DMS53 treated with DMSO at 0.1 percent for 48 hours (cell line): ENCODE data around the gene CHST15.
"Not testable (repeated sequence)": the region's sequence is repeated elsewhere in the genome, so short reads cannot be mapped to it uniquely, and the experiment has no call there.

Experiments
- DNase-seq: peaks from one replicate; lab custom pipeline; 2025; ENCODE audit not compliant: unreplicated experiment; lab: John Stamatoyannopoulos, UW

Gene CHST15

DNA sequence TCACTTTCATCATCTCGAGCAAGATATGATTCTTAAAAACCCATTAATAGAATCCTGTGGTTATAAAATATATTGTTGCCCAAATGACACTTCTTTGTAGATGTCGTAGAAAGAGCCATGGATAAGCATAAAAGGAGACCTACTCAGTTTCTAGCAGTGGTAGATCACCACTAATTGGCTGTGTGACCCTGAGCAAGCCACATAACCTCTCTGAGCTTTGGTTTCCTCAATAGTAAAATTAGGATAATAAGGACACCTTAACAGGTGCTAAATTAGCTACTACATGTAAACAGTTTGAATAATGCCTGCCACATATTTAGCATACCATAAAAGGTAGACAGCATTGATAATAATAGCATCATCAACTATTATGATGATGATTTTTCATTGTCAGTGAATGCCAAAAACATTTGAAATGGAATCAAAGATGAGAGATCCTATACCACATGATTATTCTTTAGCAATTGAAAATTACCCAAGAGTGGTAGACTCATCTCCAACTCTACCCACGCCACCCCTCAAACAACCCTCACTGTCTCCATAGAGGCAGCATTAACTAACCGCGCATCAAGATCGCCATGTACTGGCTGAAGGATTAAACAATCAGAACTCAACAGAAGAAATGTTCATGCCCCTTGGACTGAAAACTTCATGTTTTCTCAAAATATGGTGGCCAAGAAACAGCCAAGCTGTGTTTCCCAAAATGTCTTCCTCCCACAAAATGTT lies 45.8 kb downstream of the CHST15 start:
- DNase-seq, result no peak

DNA sequence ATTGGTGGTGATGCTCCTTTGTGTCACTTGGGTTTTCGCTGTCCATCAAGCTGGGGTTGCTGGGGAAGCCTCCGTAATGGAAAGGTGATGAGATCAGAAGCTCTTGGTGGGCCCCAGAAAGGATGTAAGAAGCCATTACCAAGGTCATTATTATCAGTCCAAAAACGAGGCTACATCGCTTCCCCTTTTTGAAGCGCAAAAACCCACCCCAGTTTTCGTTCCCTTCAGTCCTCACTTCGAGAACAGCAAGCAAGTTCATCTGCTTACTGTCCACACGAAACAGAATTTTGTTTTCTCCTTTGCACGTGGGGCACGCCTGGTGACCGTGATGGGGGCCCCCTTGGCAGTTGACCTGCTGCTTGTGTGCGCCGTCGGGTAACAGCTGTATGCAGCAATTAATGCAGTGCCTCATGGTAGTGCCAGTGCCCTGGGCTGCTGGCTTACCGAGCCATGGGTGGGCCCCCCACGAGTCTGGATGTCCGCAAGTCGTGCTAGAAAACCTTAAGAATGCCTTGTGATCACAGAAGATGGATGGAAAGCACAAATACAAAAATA lies 47.5 kb downstream of the CHST15 start:
- DNase-seq, result no peak

DNA sequence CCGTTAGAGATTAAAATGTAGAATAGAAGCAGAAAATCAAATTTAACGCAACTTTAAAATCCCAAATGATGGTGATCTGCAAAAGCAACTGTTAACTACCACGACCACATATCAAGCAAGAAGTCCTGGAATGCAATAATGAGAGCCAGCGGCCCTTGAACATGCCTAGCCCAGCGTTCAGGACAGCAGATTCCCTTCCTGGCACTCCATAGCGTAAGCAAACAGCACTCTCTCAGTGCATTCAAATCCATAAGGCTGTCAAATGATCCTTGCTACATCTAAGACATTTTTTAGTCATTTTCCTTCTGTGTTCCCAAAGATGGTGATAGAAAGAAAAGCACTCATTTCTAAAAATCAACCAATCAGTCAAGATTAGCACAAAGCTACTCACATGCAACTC lies 48.1 kb downstream of the CHST15 start:
- DNase-seq, result no peak

DNA sequence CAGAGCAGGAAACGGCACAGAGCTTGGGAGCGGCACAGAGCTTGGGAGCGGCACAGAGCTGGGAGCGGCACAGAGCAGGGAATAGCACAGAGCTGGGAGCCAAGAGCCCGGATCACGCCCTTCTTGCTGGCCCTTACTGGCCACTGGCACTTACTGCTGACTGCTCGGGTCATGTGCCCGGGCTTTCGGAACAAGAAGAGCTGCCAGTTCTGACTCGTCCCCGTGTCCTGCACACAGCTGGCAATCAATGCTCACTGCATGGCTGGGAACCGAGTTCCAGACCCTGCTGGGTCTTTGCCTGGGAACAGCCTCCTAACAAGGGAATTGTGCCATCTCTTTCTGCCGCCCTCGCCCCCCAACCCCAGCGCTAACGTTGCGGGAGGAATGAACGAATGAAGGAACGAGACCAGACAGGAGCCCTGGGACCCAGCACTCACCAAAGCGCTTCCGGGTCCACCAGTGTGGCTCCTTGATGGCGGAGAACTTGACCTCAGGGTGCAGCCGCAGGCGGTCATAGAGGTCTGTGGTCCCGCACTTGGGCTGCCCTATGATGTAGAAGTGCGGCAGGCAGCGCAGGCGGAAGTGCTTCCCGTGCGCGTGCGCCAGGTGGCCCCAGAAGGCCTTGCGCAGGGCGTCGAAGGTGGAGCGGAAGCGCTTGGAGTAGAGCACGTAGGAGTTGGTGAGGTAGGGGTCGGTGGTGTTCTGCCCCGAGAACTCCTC lies 49.1 kb downstream of the CHST15 start:
- DNase-seq, result no peak

DNA sequence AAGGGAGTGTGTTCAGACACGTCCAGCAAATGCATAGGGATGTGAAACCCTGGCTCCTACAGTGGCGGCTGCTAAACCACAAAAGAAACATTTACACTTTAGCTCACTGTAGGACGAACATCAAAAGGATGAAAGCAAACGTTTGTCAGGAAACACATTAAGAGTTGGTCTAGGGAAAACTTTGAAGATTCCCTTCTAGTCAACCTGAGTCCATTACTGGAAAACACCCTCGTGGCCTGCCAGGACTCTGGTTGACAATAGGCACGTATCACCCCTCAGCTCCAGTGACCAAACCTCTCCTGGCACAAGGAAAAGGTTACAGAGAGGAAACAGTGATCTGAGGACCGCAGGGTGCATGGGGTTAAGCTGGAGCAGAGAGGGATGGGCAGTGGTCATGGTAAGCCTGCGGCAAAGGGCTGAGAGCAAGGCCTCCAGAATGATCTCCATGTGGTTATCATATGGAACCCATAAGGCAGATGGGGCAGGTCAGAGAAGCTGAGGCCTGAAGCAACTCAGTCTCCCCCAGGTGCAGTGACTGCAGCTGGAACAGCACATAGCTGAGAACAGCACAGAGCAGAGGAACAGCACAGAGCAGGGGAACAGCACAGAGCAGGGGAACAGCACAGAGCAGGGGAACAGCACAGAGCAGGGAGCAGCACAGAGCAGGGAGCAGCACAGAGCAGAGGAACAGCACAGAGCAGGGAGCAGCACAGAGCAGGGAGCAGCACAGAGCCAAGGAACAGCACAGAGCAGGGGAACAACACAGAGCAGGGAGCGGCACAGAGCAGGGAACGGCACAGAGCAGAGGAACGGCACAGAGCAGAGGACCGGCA lies 49.9 kb downstream of the CHST15 start:
- DNase-seq, result no peak

DNA sequence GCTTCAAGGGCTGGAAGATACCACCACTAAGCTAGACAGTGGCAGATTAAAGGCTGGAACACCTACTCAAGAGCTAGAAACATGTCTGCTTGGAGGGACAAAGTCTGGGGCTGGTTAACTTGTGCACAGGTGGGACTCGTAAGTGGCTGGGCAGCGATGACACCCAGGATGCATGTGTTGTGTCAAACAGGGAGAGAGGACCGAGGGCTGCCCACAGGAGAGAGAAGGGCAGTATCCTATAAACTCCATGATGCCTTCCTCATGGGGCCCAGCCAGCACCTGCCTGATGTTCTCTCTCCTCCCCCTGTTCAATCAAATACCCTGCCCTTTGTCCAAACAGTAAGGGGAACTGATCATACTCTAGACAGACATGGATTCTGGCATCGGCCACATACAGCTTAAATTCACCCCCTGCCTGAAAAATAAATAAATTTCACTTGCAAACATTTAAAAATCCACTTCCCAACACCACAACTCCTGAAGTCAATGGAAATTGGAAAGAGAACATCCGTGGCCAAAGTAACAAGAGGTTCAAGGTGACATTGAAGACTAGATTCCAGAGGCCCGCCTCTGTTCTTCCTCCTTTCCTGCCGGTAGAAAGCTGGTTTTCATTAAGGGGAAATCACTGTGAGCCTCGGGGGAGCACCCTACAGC lies 50.6 kb downstream of the CHST15 start:
- no peak for DNase-seq

DNA sequence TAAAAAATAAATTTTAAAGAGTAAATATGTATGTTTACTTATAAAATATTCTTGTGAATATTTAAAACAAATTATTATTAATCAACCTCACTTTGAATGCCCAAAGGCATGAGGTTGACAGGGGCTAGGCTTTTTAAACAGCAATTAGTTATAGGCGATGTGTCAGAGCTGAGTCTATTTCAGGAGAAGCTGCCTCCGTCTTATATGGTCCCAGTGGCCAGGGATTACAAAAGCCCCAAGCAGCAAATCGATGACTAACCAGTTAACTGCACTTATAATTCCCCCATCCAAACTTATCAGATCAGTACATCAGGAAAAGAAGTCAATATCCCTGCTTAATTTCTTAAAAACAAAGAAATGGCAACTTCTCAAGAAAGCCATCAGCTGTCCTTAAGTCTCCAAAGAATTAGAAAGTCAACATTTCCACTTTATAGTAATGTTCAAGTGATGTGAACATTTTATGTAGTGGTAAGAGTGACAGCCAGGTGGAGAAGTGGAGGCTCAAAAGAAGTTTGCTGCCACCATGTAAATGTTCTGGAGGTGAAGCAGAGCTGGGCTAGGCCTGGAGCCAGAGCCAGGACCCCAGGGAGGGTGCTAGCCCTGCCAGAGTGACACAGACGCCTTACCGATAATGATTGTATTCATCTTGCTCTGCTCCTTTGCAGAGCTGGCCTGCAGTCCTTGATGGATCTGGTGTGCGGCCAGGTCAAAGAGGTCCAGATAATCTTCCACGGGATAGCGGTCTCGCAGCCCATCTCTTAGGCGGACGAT lies 51.5 kb downstream of the CHST15 start:
- DNase-seq, result no peak

DNA sequence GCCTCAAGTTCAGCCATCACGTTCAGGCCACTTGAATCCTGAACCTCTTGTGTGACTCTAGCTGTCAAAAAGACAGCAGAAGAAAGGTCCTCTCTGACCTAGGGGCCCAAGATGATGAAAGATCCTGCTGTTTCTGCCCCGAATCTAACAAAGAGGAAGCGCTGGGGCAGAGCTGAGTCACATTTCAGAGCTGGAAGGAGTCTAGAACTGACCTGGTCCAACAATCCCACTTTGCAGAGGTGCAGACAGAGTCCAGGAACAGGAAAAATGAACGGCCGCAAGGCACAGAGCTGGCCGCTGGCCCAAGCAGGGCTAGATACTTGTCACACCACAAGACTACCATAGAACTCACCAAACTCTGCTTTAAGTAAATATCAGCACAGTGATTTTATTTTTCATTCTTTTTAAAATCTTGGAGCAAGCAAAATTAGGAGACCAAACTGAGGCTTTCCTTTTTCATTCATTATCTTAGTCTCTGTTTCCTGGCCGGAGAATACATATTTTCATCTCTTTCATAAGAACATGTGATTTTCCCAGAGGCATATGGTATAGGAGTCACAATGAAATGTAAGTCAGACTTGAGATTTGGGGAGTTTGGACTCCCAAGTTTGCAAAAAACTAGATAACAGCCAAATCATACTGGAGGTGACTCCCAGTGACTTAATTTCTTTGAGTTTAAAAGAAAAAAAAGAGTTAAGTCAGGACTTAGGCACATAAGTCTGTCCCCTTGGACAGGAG lies 52.8 kb downstream of the CHST15 start:
- DNase-seq, result no peak

DNA sequence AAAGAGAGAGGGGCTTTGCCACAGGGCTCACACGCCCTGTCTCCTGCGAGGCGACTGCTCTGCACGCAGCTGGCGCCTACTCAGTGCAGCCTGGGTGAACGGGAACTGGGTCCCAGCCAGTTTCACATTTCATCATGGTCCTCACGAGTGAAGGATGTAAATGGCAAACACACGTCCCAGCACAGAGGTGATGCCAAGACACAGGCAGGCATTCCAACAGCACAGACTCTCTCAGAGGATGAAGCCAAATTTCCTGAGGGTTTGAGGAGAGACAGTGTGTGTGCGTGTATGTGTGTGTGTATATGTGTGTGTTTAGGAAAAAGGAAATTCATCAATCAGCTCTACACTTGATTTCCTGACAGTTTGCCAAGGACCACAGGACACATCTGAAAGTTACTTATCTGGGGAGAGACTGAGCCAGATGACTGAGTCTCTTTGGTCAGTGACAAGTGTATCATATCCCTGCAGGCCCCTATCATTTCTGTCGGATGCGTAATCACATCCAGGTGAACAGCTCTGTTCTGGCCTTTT lies 53.9 kb downstream of the CHST15 start:
- DNase-seq, result no peak

- DNase-seq, result no peak
Observed at GRCh38 chr10:124037784-124038183, 55.6 kb downstream of the CHST15 start.

GRCh38 chr10:124037286-124037685 lies 56.1 kb downstream of the CHST15 start:
- DNase-seq, result no peak

DNA sequence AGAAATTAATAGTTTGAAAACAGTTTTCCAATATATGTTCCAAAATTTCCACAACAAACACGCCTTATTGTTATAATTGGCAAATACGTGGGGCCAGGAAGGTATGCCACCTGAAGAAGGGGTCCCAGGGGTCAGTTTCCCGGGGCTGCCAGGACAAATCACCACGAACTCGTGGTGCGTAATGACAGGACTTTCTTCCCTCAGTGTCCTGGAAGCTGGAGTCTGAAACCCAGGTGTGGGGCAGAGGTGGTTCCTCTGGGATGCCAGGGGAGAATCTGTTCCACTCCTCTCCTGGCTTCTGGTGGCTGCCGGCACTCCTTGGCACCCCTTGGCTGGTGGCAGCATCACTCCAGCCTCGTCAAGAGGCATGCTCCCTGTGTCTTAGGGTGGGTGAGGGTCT lies 56.7 kb downstream of the CHST15 start:
- DNase-seq, result no peak

DNA sequence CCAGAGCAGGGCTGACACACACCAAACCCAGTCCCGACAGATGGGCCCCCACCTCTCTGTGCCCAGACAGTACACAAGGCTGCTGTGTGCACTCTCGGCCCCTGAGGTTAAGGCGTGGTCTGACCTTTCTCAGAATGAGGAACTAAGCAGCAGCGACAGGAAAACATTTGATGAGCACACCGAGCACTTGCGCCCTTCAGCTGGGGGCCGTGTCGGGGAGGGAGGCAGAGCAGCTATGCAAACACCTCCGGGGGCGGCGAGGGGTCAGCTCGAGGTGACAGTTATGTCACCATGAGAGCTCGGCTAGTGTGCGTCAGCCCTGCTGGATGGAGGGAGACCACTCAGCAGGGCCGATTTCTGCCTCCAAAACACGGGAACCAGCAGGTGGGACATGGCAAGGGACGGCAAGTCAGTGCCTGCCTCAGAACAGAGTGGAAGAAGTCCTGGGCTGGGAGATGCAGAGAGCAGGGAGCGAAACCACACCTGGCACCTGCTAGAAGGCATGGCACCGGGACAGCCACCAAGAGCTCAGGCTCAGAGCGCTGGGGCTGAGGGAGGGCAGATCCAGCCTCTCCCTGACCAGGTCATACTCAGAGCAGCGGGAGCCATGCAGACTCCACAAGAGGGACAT lies 57.4 kb downstream of the CHST15 start:
- no peak for DNase-seq

DNA sequence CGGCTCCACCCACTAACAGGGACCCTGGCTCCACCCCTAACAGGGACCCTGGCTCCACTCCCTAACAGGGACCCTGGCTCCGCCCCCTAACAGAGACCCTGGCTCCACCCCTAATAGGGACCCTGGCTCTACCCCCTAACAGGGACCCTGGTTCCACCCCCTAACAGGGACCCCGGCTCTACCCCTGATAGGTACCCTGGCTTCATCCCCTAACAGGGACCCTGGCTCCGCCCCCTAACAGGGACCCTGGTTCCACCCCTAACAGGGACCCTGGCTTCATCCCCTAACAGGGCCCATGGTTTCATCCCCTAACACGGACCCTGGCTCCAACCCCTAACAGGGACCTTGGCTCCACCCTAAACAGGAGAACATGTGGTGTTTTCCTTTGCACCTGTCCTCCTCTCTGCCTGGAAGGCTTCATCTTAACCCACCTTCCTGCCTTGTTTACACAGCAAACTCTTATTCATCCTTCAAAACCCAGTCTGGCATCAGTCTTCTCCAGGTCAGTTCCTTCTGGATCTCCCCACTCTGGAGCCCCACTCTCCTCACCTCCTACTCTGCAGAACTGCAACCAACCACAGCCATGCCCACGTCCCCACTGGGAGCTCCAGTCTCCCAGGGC lies 58.0 kb downstream of the CHST15 start:
- DNase-seq, result no peak

DNA sequence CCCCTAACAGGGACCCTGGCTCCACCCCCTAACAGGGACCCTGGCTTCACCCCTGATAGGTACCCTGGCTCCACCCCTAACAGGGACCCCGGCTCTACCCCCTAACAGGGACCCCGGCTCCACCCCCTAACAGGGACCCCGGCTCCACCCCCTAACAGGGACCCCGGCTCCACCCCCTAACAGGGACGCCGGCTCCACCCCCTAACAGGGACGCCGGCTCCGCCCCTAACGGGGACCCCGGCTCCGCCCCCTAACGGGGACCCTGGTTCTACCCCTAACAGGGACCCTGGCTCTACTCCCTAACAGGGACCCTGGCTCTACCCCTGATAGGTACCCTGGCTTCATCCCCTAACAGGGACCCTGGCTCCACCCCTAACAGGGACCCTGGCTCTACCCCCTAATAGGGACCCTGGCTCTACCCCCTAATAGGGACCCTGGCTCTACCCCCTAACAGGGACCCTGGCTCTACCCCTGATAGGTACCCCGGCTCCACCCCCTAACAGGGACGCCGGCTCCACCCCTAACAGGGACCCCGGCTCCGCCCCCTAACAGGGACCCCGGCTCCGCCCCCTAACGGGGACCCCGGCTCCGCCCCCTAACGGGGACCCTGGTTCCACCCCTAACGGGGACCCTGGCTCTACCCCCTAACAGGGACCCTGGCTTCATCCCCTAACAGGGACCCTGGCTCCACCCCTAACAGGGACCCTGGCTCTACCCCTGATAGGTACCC lies 58.7 kb downstream of the CHST15 start:
- not testable (repeated sequence) for DNase-seq

DNA sequence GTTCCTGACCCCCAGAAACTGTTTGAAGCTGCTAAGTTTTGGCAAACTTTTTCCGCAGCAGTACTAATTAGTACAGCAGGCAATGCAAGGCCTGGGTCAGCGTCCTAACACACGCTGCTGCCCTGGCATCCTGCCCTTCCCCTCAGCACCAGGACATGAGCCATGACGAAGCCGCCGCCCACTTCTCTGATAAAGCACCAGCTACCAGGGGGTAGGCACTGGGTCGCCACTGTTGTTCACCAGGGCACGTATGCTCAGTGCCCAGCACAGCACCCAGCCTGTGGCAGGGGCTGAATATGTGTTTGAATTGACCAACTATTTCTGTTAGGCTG lies 59.5 kb downstream of the CHST15 start:
- DNase-seq, result no peak

- no peak for DNase-seq
Observed at GRCh38 chr10:124032971-124033886, 60.2 kb downstream of the CHST15 start.
